SJCRH30 (cell line): ENCODE data around the gene ZCCHC8. TPM values are rescaled to one million over a fixed set of nuclear protein-coding genes. Genes with fewer than 3 reads are reported as not detected.
"Not testable (repeated sequence)": the region's sequence is repeated elsewhere in the genome, so short reads cannot be mapped to it uniquely, and the experiment has no call there.

Experiments used
- DNase-seq, 2 experiments: peaks; one replicate each; pipeline ENCODE4 v3.0.0-alpha.2; 2015 to 2020
- H3K27ac ChIP-seq: fragments of 250-450 bp; sonication (Bioruptor Pico); 2 replicates; pipeline ENCODE4 v1.5.1; 2020; ENCODE audit warnings: mild to moderate bottlenecking, moderate library complexity
- H3K27me3 ChIP-seq: fragments of 250-450 bp; sonication (Bioruptor Pico); 2 replicates; pipeline ENCODE4 v1.5.1; 2020; ENCODE audit warnings: mild to moderate bottlenecking, moderate library complexity
- H3K36me3 ChIP-seq: fragments of 250-450 bp; sonication (Bioruptor Pico); 2 replicates; pipeline ENCODE4 v1.5.1; 2020; ENCODE audit warnings: mild to moderate bottlenecking, moderate library complexity
- H3K4me1 ChIP-seq: fragments of 250-450 bp; sonication (Bioruptor Pico); 2 replicates; pipeline ENCODE4 v1.5.1; 2020; ENCODE audit warnings: mild to moderate bottlenecking, moderate library complexity
- H3K4me3 ChIP-seq: fragments of 250-450 bp; sonication (Bioruptor Pico); 2 replicates; pipeline ENCODE4 v1.5.1; 2020; ENCODE audit warnings: mild to moderate bottlenecking, moderate library complexity
- H3K9me3 ChIP-seq: fragments of 250-450 bp; sonication (Bioruptor Pico); replicated peaks from 2 replicates; pipeline ENCODE4 v1.5.1; 2020; ENCODE audit warnings: mild to moderate bottlenecking, moderate library complexity
- total RNA-seq: library from RNA; depleted of rRNA; stranded (reverse); fragments of >200 nt; shearing (Covaris generic); gene quantifications from 2 replicates; pipeline ENCODE4 v1.2.3, GENCODE V29; 2014; rRNA removed

ZCCHC8 gene
- total RNA-seq, 1 experiment from 2014 or later: 25.2 TPM

DNA sequence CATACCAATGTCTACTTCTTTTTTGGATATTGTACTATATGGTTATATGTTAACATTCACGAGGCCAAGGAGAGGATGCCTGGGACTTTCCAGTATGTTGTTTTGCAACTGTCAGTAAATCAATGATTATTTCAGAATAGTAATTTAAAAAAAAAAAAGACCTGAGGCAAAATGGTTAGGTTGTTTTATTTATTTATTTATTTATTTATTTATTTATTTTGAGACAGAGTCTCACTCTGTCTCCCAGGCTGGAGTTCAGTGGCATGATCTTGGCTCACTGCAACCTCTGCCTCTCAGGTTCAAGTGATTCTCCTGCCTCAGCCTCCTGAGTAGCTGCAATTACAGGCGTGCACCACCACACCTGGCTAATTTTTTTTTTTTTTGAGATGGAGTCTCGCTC is 52.9 kb downstream of the ZCCHC8 start:
- not testable (repeated sequence) for H3K27me3 ChIP-seq

DNA sequence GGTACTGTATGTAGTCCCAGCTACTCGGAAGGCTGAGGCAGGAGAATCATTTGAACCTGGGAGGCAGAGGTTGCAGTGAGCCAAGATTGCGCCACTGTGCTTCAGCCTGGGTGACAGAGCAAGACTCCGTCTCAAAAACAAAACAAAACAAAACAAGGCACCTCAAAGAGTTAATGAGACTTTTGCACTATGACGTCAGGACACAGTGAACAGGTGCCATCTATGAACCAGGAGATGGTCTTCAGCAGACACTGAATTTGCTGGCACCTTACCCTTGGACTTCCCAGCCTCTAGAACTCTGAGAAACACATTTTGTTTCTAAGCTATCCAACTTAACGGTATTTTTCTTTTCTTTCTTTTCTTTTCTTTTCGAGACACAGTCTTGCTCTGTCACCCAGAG is 54.3 kb downstream of the ZCCHC8 start:
- not testable (repeated sequence) for H3K27ac ChIP-seq, H3K4me1 ChIP-seq, H3K36me3 ChIP-seq, H3K27me3 ChIP-seq, H3K9me3 ChIP-seq, H3K4me3 ChIP-seq, DNase-seq

More for the DNA sequence above, 52.9 kb downstream of the ZCCHC8 start:
- not testable (repeated sequence) for H3K4me1 ChIP-seq, H3K9me3 ChIP-seq, H3K36me3 ChIP-seq, H3K4me3 ChIP-seq, H3K27ac ChIP-seq, DNase-seq

DNA sequence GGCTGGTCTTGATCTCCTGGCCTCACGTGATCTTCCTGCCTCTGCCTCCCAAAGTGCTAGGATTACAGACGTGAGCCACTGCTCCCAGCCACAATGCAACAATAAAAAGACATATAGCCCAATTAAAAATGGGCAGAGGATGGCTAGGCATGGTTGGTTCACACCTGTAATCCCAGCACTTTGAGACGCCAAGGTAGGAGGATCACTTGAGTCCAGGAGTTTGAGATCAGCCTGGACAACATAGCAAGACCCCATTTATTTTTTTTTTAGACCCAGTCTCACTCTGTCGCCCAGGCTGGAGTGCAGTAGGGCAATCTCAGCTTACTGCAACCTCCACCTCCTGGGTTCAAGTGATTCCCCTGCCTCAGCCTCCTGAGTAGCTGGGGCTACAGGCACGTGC is 56.7 kb downstream of the ZCCHC8 start:
- H3K9me3 ChIP-seq, H3K4me3 ChIP-seq, H3K27ac ChIP-seq, H3K27me3 ChIP-seq, H3K36me3 ChIP-seq, DNase-seq, H3K4me1 ChIP-seq: not testable (repeated sequence)

DNA sequence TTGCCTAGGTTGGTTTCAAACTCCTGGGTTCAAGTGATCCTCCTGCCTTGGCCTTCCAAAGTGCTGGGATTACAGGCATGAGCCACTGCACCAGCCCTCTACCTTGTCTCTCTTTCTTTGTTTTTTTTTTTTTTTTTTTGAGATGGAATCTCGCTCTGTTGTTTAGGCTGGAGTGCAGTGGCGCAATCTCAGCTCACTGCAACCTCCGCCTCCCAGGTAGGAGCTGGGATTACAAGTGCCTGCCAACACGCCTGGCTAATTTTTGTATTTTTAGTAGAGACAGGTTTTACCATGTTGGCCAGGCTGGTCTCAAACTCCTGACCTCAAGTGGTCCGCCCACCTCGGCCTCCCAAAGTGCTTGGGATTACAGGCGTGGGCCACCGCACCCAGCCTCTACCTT is 61.9 kb downstream of the ZCCHC8 start:
- DNase-seq, H3K9me3 ChIP-seq: not testable (repeated sequence)

DNA sequence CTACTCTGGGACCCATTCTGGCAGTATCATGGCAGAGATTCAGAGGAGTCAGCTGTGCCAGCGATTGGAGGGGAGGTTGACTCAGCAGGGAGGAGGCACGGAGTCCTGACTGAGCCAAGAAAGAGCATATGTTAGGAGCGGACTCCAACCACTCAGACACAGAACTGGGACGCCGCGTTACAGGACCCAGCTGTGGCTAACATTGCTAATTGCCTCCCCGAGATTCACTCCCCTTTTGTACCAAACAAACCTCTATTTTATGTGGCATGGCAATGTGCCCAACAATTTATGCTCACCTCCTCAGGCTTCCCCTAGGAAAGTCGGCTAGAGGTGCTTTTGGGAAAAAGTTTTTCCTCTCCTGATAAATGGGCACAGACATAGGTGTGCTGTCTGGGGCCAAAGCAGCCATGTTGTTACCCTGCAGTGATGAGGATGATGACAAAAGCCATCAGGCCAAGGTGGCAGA is 63.0 kb downstream of the ZCCHC8 start:
- DNase-seq: peak; percentile 67 to 73
- Histone ChIP-seq H3K27me3 (no peaks in the 10 kb centered on the region), H3K4me1 (peaks cover 7% of the 10 kb centered on the region; the same call in 1 of the 2 replicates), H3K27ac (no peak overlapping the region), H3K9me3 (no peaks in the 10 kb centered on the region), H3K36me3 (no peaks in the 10 kb centered on the region), H3K4me3 (peak overlapping the region; percentile 34)

More for the DNA sequence above, 61.9 kb downstream of the ZCCHC8 start:
- not testable (repeated sequence) for H3K4me3 ChIP-seq, H3K27ac ChIP-seq, H3K36me3 ChIP-seq, H3K27me3 ChIP-seq, H3K4me1 ChIP-seq

DNA sequence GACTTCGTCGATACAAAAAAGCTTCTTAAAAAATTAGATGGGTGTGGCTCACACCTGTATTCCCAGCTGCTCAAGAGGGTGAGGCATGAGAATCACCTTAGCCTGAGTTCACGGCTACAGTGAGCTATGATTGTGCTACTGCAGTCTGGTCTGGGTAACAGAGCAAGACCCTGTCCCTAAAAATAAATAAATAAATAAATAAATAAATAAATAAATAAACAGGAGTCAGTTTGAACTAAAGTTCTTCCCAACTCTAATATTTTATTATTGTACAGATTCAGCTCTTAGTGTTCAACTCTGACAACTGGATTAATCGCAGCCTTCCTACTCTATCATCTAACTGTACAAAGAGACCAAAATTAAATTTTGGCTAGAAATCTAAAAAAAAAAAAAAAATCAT is 65.5 kb downstream of the ZCCHC8 start:
- no peaks in the 10 kb centered on the region for H3K9me3 ChIP-seq
- no peak overlapping the region for H3K27ac ChIP-seq
- no peaks in the 10 kb centered on the region for H3K27me3 ChIP-seq
- no peaks in the 10 kb centered on the region for H3K36me3 ChIP-seq
- no peak overlapping the region for H3K4me3 ChIP-seq
- H3K4me1 ChIP-seq: peaks cover 7% of the 10 kb centered on the region; the same call in 1 of the 2 replicates
- DNase-seq: no peak

DNA sequence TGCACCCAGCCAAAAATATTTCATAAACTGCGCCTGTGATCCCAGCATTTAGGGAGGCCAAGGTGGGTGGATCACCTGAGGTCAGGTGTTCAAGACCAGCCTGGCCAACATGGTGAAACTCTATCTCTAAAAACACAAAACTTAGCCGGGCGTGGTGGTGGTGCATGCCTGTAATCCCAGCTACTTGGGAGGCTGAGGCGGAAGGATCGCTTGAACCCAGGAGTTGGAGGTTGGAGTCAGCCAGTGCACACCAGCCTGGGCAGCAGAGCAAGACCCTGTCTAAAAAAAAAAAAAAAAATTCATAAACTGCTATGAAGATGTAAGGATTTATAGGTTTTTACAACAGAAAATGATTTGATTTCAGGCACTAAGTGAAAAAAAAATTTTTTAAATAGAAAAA is 71.7 kb downstream of the ZCCHC8 start:
- H3K4me1 ChIP-seq, H3K9me3 ChIP-seq, H3K36me3 ChIP-seq, H3K27me3 ChIP-seq, H3K4me3 ChIP-seq, DNase-seq, H3K27ac ChIP-seq: not testable (repeated sequence)

DNA sequence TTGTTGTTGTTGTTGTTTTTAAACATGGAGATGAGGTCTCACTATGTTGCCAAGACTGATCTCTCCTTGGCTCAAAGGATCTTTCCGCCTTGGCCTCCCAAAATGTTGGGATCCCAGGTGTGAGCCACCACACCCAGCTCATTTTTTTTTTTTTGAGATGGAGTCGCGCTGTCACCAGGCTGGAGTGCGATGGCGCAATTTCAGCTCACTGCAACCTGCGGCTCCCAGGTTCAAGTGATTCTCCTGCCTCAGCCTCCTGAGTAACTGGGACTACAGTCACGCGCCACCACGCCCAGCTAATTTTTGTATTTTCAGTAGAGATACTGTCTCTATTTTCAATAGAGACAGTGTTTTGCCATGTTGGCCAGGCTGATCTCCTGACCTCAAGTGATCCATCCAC is 73.3 kb downstream of the ZCCHC8 start:
- Histone ChIP-seq H3K36me3 (no peaks in the 10 kb centered on the region), H3K4me1 (peaks cover 6% of the 10 kb centered on the region), H3K27ac (no peak overlapping the region), H3K27me3 (no peaks in the 10 kb centered on the region), H3K9me3 (no peaks in the 10 kb centered on the region), H3K4me3 (no peak overlapping the region)
- no peak for DNase-seq

DNA sequence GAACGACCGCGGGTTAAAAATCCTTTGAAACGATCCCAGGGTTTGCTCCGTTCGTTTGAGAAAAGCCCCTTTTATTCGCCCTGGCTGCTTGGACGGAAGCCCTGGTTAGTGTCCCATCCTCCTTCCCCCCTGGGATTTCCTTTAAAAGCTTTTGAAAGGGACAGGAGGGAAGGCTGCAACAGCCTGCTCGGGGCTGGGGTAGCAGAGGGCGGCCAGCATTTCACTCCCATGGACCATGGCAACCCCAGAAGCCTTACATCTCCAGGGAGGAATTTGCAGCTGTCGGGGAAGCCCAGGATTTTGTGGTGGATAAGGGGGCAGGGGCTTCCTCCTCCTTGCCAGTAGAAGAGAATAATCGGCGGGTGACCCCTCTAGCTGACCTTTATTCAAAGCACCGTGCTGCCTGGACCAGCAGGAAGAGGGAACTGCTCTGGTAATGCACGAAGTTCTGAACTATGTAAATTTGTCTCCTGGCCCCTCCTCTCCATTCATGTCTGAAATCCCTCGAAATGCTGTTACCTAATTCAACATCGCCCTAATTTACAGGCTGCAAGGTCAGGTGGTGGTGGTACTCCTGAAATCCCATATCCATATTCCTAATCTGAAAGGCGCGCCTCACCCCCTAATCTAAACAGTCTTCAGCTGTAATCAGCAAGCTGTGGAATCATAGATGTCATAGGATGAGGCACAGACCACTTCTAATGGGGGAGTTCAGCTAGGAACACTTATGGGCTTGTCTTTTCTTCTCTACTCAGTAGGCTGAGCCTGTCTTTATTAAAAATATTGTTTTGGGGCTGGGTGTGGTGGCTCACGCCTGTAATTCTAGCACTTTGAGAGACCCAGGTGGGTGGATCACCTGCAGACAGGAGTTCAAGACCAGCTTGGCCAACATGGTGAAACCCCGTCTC is 77.2 kb downstream of the ZCCHC8 start:
- Histone ChIP-seq H3K9me3 (no peaks in the 10 kb centered on the region), H3K36me3 (no peaks in the 10 kb centered on the region)
- peak; percentile 93 for DNase-seq

DNA sequence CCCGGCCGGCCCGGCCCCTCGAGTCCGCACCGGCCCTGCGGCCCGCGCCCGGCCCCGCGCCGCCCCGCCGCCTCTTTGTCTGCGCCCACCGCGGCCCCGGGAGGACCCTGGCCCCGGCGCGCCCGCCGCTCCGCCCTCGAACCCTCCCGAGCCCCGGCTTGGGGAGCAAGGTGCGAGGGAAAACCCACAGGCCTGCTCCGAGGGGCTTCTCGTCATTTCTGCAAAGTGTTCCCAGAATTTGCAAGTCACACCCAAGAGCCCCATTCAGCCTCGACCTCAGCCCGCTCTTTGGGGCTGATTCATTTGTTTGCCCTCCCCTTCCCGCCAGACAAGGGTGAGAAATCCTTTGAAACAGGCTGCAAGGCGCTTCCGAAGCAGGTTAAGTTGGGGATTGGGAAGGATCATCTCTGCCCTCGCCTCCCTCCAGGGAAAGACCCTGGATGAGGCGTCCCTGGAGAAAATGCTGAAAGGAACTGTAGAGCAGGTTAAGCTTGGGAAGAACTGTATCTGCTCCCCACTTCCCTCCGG is 77.9 kb downstream of the ZCCHC8 start:
- Histone ChIP-seq H3K4me1 (peaks cover 9% of the 10 kb centered on the region), H3K9me3 (no peaks in the 10 kb centered on the region), H3K27ac (peak overlapping the region; percentile 93), H3K4me3 (peak overlapping the region; percentile 91), H3K36me3 (no peaks in the 10 kb centered on the region), H3K27me3 (no peaks in the 10 kb centered on the region)
- DNase-seq: peak in 1 of 2 experiments; percentile 57

More for the DNA sequence above, 77.2 kb downstream of the ZCCHC8 start:
- H3K27me3 ChIP-seq: no peaks in the 10 kb centered on the region
- H3K27ac ChIP-seq: peak overlapping the region; percentile 93
- H3K4me3 ChIP-seq: peak overlapping the region; percentile 91
- peaks cover 9% of the 10 kb centered on the region for H3K4me1 ChIP-seq

DNA sequence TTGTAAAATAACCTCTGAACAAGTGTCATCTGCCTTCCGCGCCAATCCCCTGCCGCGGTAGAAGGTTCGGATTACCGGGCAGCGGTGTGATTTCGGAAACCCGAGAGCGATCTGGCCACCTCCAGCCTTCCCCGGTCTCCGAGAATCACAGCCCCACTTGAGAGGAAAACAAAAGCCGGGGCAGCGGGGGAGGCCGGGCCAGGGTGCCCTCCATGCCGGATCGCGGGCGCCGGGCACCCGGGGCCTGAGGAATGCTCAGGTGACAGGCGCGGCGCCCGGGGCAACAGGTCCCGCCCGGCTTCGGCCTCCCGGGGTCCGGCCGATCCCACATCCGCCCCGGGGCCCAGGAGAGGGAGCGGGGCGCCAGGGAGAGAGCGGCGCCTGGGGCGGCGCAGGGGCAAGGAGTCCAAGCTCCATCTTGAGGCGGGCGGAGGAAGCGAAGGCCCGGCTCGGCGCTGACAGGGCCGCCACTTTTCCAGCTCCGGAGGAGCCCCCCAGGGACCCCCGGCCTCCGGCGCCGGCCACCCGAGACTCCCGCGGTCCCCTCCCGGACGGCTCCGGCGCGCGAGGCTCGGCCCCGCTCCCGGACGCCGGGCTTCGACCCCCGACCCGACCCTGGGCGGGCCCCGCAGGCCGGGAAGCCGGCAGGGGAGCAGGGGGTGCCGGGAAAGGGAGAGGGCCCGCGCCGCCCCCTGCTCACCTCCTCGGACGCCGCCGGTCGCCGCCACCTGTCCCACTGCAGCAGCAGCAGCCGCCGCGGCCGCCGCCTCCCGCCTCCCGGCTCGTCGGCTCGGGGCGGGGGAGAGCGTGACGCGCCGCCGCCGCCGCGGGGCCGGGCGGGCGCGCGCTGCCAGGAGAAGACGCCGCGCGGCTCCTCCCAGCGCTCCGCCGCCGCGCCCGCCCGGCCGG is 78.7 kb downstream of the ZCCHC8 start, which contains the start of gene CLIP1:
Gene CLIP1, minus strand, starts transcription at position 849 of the 909 bp plus-strand sequence. CDS start 42,217 bp downstream, outside the sequence.
- Histone ChIP-seq H3K36me3 (no peaks in the 10 kb centered on the region), H3K9me3 (no peaks in the 10 kb centered on the region)

More for the DNA sequence above, 78.7 kb downstream of the ZCCHC8 start, which contains the start of gene CLIP1:
- no peaks in the 10 kb centered on the region for H3K27me3 ChIP-seq
- peak; percentile 70 to 72 for DNase-seq
- peaks cover 9% of the 10 kb centered on the region for H3K4me1 ChIP-seq
- H3K27ac ChIP-seq: peak within 1 kb of the TSS; percentile 93
- peak within 1 kb of the TSS; percentile 91 for H3K4me3 ChIP-seq

Other genes with a start within 250 kb of the ZCCHC8 start
- 24.2 and 25.4 TPM in 2 replicates for gene VPS33A, start 234.4 kb downstream of the ZCCHC8 start, total RNA-seq
- 17.2 and 18.0 TPM in 2 replicates for gene CLIP1, start 78.3 kb downstream of the ZCCHC8 start, total RNA-seq
- gene RSRC2, start 26.0 kb upstream of the ZCCHC8 start, total RNA-seq: 66.3 and 88.0 TPM in 2 replicates
- 63.3 and 75.4 TPM in 2 replicates for gene KNTC1, start 26.3 kb upstream of the ZCCHC8 start, total RNA-seq
- not detected in 2 replicates for gene HCAR2, start 202.4 kb upstream of the ZCCHC8 start, total RNA-seq
- not detected in 2 replicates for gene HCAR3, start 215.9 kb upstream of the ZCCHC8 start, total RNA-seq
- gene HCAR1, start 229.9 kb upstream of the ZCCHC8 start, total RNA-seq: not detected in 2 replicates